IPS-NIHi7 (cell line): ENCODE measurements around the gene WDFY2.
"Not testable (repeated sequence)": the region's sequence is repeated elsewhere in the genome, so short reads cannot be mapped to it uniquely, and the experiment has no call there.

Source experiments
- DNase-seq: peaks from one replicate; pipeline ENCODE4 v3.0.0; 2012; ENCODE audit warnings: mixed read lengths; ENCODE audit errors: extremely low spot score

The WDFY2 gene

DNA sequence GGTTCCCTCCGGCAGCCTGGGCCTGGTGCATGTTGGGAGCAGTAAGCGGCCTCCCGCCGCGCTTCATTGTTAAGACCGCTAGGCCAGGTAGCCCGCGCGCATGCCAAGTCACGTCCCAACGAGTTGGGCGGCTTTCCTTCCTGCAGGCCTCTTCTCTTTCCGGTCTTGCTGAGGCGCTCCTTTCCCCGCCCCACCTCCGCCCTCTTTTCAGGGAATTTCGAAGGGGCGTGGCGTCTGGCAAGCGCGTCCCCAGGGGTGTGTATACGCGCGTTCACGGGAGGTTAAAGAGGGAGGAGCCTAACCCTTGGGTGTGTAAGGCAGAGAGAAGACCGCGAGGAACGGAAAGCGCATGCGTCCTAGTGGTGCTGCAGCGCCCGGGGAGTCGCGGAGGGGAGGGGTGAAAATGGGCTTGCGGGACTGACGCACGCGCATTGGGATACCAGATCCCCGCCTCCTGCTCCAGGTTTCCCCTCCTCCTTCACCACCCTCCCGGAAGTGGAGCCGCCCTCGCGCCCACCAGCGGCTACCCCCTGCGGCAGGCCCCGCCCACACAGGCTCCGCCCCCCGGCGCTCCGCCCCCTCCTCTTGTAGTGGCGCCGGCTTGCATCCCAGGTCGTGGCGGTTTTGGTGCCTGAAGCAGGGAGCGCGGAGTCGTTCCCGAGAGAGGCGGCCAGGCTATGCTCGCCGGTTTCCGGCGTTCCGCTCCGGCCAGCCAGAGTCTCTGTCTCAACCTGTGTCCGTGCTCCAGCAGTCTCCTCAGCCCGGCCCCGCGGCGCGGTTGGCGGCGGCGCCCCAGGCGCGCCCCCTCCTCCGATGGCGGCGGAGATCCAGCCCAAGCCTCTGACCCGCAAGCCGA lies at the start of gene WDFY2:
WDFY2 (plus strand) TSS at position 588 of the 856 bp plus-strand sequence; CDS start at position 814, 226 bp downstream.
- DNase-seq = peak; percentile 94

DNA sequence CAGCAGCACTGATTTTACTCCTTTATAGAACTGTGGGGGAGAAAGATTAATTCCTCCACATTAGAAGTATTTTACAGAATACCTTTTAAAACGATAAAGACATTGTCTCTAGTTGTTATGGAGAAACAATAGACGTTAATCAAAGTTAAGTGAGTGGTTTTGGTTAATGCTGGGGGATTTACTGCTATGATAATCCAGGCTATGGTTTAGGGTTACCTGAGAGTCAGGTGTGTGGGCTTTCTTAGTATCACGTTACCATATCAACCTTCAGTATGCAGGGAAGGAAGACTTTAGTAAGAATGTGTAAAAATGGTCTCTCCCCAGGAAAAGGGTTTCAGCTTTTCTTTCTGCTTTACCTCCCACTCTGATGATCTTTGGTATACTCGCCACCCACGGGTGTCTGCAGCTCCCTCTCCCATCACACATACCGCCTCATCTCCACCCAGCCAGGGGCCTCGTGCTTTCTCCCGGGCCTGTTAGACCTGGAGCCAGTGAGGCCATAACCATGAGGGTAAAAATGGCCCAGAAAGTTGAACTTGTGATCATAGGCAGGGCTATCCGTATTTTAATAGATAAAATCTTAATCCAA lies 45.6 kb upstream of the WDFY2 start:
- no peak for DNase-seq

- no peak for DNase-seq
Measured at GRCh38 chr13:51539887-51540286, 44.4 kb upstream of the WDFY2 start.

DNA sequence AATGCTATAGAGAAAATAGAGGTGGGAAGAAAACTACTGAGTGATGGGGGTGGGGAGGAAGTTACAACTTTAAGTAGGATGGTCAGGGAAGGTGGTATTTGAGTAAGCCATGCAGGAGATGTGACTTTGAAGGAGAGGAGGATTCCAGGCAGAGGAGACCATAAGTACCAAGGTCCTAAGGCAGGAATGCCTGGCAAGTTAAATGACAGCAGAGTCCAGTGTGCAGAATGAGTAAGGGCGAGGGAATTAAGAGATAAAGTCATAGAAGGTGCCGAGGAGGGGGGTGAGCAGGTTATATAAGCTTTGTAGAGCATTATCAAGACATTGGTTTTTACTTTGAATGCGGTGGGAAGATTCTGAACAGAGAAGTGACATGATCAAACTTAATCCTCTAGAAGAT lies 43.2 kb upstream of the WDFY2 start:
- no peak for DNase-seq

DNA sequence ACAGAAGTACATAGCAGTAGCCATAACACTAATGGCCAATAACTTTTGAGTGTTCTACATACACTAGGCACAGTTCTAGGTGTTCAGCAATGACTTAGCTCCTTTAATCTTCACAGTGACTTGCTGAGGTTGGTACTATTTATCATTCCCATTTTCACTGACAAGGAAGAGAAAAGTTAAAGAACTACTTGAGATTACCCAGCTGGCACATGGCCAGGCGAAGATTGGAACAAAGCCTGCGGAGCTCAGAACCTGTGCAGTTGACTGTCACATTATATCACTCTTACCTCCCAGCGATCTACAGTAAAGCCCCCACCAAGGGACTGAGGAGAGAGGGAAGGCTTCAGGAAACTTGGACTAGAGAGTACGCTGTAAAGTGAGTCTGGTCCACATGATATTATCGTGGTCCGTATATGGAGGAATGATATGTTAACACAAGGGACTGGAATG lies 42.4 kb upstream of the WDFY2 start:
- DNase-seq = no peak

DNA sequence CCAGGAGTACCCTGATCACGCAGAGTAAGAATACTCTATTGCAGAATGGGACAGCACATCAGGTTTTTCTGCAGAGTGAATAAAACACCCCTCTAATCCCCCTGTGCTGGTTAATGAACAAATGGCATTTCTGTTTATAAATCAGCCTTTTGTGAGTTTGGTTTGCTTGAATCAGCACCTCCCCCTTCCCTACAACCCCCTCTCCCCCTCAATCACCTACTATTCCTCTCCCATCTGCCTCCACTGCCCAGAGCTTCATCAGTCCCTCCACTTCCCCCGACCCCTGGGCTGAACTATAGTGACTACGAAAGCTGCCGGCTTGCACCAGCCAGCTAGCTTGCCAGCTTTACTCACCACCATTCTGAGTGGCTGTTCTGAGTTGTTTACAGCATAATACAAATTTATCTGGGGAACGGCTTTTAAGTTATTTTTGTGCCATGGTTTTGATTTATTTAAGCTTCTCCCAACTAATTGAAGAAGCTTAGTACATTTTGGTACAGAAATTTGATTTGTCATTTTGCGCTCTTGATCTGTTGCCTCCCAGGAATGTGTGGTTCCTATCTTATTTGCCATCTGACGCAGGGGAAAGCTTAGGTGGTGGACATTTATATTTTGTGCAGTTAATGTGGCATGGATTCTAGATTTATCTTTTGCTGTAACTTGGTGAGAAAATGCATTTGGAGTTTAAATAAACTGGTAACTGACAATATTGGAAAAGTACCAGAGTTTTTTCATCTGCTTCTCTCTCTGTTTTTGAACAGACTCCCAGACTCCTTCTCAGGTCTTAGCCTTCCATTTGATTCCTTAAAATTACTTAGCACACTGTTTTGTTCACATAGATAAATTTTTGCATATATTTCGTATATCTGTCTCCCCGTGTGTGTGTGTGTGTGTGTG lies 41.7 kb upstream of the WDFY2 start:
- peak; percentile 24 for DNase-seq

DNA sequence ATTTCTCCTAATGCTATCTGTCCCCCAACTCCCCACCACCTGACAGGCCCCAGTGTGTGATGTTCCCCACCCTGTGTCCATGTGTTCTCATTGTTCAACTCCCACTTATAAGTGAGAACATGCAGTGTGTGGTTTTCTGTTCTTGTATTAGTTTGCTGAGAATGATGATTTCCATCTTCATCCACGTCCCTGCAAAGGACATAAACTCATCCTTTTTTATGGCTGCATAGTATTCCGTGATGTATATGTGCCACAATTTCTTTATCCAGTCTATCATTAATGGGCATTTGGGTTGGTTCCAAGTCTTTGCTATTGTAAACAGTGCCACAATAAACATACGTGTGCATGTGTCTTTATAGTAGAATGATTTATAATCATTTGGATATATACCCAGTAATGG lies 38.8 kb upstream of the WDFY2 start:
- not testable (repeated sequence) for DNase-seq

DNA sequence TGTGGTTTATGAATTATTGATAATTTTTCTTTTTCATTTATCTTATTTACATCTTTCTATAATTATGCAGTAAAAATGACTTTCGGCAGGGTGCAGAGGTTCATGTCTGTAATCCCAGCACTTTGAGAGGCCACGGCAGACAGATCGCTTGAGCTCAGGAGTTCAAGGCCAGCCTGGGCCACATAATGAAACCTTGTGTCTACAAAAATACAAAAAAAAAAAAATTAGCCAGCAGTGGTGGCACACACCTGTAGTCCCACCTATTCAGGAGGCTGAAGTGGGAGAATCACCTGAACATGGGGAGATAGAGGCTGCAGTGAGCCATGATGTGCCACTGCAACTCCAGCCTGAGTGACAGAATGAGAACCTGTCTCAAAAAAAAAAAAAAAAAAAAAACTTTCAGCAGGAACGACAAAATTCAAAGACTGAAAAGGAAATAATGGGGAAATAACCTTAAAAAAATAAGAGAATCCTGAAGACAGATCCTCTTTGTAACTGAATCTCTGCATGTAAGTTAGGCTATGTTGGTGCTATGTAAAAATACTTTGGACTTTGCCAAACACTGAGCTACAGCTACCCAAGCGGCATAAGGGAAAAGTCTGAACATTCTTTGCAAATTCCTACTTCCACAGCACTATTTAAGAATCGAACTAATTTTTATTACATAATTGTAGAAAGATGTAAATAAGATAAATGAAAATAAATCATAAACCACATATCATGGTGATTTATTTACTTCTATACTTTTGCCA lies 36.7 kb upstream of the WDFY2 start:
- DNase-seq = no peak

- peak; percentile 76 for DNase-seq
Measured at GRCh38 chr13:51549050-51549449, 35.2 kb upstream of the WDFY2 start.

DNA sequence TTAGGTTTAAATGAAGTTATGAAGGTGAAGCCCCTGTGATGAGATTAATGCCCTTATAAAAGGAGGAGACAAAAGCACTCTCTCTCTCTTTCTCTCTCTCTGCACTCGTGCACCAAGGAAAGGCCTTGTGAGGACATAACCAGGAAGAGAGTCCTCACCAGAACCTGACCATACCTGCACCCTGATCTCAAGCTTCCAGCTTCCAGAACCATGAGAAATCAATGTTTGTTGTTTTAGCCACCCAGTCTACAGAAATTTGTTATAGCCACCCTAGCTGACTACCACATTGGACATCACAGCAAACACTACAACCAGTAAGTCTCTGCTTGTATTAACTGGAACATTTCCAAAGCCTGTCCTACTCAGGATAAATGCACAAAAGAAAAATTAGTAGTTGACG lies 34.7 kb upstream of the WDFY2 start:
- DNase-seq = no peak

GRCh38 chr13:51550151-51550550 lies 34.1 kb upstream of the WDFY2 start:
- no peak for DNase-seq

- no peak for DNase-seq
Measured at GRCh38 chr13:51551416-51551815, 32.8 kb upstream of the WDFY2 start.

DNA sequence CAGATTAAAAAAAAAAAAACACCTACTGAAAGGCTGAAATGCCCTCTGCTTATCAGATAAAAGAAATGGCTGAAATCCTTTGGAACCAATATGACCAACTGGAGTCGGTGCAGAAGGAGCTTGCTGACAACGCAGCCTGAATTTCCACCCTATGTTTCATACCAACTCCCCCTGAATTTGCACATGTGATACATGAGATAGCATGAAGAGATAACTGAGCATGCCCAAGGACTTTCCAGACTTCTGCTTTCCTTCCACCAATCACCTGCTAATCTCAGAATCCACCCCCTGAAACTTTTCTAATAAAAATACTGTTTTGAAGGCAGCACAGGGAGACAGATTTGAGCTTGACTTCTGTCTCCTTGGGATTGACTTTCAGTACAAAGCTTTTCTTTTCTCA lies 32.2 kb upstream of the WDFY2 start:
- DNase-seq = no peak

DNA sequence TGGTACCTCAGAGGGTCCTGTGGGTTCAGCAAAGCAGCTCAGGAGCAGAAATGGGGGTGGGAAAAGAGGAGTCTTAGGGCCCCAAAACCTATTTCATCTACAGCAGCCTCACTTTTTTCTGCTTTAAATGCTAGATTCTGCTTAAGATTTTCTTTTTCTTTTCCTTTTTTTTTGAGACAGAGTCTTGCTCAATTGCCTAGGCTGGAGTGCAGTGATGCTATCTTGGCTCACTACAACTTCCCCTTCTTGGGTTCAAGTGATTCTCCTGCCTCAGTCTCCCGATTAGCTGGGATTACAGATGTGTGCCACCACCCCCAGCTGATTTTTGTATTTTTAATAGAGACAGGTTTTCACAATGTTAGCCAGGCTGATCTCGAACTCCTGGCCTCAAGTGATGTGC lies 30.7 kb upstream of the WDFY2 start:
- DNase-seq = no peak

DNA sequence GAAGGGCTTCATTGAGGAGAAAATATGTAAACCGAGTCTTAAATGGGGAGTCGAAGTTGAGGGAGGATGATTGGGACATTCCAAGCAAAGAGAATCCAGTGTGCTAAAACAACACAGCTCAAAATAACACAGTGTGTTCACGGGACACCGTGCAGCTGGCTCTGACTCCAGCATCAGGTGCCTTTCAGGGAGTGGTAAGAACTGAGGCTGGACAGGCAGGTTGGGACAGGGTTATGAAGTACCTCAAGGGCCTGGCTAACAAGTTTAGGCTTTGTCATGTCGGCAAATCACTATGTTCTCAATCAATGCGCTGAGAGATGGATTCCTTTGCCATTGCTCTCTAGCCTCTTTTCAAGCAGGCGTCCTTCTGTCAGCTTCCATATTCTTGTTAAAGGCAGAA lies 27.5 kb upstream of the WDFY2 start:
- no peak for DNase-seq

- no peak for DNase-seq
Measured at GRCh38 chr13:51557438-51557837, 26.8 kb upstream of the WDFY2 start.

GRCh38 chr13:51557875-51558612 lies 26.2 kb upstream of the WDFY2 start:
- DNase-seq = no peak

DNA sequence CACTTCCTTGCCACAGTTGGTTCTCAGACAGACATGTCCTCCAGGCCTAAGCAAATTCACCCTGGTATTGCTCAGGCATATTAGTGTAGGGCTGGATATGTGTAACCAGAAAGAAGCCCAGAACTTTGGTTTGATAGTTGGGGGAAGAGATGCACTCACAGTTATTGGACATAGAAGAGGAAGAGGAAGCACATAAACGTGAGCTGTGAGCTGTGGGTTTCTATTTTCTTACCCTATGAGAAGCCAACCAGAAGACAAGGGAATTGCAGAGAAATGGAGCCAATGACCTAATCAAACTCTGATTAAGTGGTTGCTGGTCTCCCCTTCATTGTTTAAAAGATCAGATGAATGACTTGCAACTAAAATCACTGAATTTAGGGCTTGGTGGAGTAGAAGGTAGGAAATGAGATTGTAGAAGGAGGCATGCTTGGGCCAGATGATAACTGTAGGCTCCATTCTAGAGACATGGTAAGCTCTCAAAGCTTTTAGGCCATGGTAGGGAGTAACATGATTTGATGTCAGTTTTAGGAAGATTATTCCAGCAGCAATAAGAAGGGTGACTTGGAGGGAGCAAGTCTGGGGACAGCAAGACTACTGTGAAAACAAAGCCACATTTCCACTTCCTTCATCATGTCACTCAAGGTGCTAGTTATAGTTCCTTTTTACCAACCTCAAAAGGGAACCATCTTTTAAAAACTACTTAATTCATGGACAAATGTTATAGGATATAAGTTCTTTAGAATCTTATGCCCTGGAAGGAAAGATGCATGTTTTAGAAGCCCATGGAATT lies 24.1 kb upstream of the WDFY2 start:
- DNase-seq = no peak

- DNase-seq = no peak
Measured at GRCh38 chr13:51562011-51562671, 22.1 kb upstream of the WDFY2 start.
